ENCODE measurements around the gene GBX1.

GBX1 gene

DNA sequence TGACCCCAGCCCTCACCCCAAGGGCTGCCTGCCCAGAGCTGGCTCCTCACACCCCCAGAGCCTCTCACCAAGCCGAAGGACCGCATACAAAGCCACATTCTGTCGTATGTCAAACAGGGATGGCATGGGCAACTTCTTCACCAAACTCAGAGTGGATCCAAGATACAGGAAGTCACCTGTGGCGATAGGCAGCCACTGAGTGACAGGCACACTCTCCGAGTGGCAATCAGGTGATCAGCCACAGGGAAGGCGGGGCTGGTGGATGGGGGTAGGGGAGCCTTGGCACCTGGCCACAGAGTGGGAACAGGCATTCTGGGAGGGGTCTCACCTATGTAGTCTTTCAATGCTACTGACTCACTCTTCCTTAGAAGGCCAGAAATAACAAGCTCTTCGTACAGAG lies 26.7 kb upstream of the GBX1 start:
- in situ Hi-C loops (cut with MboI; ENCODE audit: low sequenced_read_pairs): no loop called here

DNA sequence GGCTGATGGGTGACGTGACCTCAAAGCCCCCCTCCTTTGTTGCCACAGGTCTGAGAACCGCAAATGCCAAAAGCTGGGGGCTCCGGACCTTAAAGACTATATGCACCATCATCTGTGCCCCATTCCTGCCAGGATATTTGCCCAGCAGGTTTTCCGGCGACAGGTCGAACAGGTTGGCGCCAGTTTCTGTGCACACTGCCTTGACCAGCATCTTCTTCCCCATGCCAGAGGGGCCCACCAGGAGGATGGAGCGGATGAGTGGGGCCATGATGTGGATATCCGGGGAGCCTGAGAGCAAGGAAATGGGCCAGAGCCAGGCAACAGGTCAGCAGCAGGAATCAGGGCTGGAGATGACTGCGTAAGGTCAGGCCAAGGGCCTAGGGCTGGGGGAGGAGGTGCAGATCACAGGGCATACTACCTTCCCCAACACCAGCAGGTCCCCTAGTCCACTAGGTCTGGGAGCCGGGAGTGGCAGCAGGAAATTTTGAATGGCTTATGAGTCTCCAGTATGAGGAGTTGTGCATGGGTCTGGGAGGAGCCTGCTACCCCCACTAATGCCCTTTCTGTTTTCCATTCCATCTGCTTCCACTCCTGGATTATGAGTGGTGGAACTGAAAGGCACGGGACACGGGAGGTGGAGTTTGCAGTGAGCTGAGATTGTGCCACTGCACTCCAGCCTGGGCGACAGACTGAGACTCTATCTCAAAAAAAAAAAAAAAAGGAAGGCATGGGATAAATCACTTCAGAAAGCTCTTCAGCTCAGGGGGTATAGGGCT lies 25.9 kb upstream of the GBX1 start:
- in situ Hi-C loops (cut with MboI; ENCODE audit: low sequenced_read_pairs): no loop called here

DNA sequence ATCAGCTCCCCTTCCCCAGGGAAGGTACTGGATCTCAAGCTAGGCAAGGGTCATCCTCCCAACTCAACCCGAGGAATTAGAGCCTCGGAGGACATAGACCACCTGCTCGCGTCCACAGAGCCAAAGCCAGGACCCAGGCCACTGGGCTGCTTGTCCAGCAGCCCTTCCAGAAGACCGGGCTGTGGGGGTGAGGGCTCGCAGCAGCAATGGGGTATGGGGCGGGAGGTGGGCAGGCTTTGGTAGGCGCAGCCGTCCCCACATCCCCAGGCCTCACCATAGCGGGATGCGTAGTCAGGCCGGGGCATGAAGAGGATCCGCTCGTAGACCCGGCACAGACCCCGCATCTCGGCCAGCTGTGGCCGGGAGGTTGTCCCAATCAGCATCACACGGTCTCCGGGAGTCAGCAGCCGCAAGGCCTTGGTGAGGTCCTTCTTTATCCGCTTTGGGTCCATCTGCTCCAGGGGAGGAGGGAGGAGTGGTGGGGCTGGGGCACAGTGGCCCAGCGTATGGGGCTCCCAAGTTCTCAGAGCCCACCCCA lies 24.6 kb upstream of the GBX1 start:
- in situ Hi-C loops (cut with MboI; ENCODE audit: low sequenced_read_pairs): no loop called here

DNA sequence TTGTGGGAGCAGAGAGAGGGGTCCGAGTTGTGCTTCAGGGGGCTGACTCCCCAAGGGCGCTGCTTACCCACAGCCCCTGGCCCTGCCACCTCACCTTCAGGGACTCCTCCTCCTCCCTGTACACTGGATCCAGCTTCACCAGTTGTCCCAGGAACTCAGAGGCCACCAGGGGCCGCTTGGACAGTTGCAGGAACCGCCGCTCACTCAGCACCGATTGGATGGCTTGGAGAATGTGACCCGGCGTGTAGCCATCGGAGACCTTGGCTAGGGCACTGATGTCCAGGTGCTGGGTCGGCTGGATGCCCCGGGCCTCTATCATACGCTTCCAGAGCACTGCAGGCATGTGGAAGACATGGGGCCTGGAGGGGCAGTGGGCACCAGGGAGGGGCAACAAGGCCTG lies 24.1 kb upstream of the GBX1 start:
- in situ Hi-C loops (cut with MboI; ENCODE audit: low sequenced_read_pairs): no loop called here

DNA sequence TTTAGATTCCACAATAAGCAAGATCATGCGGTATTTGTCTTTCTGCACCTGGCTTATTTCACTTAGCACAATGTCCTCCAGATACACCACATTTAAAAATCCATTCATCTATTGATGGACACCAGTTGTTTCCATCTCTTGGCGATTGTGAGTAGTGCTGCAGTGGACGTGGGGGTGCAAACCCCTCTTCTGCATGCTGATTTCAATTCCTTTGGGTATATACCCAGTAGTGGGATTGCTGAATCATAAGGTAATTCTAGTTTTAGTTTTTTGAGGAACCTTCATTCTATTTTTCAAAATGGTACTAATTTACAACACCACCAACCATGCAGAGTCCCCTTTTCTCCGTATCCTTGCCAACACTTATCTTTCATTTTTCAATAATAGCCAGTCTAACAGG lies 21.5 kb upstream of the GBX1 start:
- in situ Hi-C loops (cut with MboI; ENCODE audit: low sequenced_read_pairs): no loop called here

DNA sequence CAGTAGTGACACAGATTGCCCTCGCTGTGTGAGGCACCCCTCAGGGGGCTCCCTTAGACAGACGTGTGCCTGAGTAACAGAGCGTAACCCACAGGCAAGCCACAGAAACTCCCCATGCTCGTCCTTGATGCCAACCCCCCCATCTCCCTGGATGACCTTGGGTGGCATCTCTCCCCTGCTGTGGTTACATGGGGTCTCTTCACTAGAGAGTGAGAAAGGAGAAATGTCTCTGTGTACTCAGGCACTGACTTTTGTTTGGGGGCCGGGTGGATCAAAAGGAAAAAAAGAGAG lies 20.7 kb upstream of the GBX1 start:
- in situ Hi-C loops (cut with MboI; ENCODE audit: low sequenced_read_pairs): no loop called here

DNA sequence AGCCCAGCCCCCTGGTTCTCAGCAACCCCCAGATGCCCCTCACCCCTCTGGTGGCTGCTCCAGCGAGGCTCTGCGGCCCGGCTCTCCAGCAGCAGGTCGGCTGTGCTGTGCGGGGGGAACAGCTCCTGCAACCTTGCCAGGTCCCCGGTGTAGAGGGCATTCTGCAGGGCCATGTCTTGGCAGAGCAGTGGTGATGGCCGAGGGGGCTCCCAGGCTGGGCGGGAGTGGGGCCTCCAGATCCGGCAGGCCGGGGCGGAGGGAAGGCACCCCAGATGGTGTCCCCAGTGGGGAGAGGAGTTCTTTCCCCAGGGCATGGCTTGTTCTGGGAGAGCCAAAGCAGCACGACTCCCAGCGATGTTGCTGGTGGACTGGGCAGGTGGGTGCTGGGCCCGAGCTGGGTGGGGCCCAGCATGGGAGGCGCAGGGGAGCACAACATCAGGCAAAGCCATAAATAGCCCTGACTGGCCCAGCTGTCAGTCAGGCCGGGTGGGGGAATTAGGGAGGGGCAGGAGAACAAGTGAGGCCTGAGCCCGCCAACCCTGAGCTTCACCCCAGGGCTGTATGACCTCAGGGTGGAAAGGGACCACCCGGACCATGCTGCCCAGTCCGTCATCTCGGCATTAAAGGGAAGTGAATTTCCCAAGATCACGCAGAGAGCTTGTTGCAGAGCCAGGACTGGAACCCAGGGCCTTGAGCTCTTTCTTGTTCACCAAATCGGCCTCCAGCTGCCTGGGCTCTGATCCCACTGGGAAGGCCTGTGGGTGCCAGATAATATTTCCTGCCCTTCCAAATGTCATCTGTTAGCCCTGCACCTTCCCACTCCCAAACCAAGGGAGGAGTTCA lies 20.1 kb upstream of the GBX1 start:
- in situ Hi-C loops (cut with MboI; ENCODE audit: low sequenced_read_pairs): no loop called here

DNA sequence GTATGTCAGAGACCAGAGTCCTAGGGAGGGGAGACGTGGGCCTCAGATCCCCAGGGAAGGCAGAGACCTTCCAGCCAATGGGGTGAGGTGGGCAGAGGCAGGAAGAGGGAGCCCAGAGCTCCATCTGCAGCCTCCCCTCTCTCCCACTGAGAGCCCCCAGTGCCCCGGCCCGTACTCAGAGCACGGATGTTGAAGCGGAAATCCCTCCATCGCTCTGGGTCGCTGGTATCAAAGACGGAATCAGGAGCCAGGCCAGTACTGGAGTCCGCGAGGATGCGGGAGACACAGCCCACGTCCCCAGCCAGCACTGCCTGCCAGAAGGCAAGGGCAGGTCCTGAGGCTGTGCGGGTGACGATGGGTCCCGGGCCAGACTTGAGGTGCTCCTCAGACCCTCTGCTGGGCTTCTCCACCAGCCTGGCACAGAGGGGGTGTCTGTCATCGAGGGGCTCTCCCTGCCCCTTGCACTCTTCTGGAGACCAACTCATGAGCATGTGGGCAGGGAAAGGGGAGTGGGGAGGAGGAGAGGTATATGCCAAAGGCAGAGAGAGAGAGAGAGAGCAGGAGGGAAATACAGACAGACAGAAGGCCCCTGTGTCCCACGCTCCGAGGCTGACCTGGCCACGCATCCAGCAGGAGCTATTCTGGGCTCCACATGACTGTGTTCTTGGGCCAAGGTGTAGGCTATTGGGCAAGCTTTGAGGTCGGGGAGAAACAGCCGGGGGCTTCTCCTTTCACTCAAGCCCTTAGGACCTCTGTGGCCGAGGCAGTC lies 19.3 kb upstream of the GBX1 start, which contains the start of gene ASB10:
Gene ASB10, minus strand, starts transcription at position 611 of the 769 bp plus-strand sequence. Its CDS starts 120 bp downstream, at position 491.
- in situ Hi-C loops (cut with MboI; ENCODE audit: low sequenced_read_pairs): no loop called here

DNA sequence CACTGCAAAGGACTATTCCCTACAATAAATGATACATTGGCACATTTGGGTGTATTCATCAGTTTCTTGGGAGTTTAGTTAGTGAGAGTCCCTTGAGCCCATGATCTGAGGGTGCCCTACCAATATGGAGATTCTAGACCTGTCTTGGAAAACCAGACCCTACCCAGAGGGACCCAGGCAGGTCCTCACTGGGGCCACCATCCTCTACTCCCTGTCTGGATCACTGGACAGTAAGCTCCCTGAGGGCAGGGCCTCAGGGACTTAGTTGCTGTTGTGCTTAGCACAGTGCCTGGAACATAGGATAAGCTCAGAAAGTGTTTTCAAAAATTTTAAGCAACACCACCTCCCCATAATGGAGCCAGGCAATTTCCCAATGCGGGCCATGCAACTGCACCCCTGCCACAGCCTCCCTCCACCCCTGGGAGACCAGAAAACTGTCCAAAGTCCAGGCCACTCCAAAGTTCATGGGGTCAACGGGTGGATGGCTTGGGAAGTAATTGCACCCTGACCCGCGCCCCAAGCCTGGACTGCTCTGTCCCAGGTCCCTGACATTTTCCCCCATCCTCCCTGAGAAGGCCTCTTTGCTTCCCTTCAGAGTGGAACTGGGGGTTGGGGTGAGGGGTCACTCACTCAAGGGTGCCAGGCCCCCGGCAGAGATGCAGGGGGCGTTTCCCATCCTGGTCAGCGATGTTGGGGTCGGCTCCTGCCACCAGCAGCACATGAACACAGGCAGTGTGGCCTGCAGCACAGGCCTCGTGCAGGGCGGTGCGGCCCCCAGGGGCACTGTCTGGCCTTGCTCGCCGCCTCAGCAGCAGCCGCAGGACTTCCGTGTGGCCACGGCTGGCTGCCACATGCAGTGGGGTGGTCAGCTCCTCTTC lies 18.5 kb upstream of the GBX1 start:
- in situ Hi-C loops (cut with MboI; ENCODE audit: low sequenced_read_pairs): no loop called here

DNA sequence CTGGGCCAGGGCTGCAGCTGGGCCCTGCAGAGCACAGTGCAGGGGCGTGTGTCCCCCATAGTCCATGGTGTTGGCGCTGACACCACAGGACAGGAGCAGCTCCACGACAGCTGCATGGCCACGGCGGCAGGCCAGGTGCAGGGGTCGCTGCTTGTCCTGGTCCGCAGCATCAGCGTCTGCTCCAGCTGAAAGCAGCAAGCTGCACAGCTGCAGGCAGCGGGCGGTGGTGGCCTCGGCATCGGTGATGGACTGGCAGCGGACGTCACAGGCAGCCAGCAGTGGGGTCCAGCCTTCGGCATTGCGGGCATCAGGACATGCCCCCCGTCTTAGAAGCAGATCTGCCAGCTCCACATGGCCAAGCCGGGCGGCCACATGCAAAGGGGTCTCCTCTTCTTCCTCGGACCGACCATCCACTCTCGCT lies 13.5 kb upstream of the GBX1 start:
- in situ Hi-C loops (cut with MboI; ENCODE audit: low sequenced_read_pairs): no loop called here

DNA sequence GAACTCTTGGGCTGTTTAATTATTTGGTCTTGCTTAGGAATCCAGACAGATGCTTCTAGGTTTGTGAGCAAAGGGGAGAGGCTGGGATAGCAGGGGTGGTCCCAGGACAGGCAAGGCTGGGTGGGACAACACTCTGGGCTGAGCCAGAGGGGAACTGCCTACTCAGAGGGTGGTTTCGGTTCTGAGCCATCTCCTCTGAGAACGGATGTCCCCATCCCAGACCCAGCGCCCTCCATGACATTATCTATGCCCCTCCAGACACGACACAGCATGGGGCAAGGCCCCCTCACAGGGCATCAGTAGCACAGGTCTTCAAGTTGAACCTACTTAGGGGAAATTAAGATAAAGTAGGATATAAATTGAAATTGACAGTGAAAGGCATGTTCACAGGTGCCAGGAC lies 12.5 kb upstream of the GBX1 start:
- in situ Hi-C loops (cut with MboI; ENCODE audit: low sequenced_read_pairs): no loop called here

DNA sequence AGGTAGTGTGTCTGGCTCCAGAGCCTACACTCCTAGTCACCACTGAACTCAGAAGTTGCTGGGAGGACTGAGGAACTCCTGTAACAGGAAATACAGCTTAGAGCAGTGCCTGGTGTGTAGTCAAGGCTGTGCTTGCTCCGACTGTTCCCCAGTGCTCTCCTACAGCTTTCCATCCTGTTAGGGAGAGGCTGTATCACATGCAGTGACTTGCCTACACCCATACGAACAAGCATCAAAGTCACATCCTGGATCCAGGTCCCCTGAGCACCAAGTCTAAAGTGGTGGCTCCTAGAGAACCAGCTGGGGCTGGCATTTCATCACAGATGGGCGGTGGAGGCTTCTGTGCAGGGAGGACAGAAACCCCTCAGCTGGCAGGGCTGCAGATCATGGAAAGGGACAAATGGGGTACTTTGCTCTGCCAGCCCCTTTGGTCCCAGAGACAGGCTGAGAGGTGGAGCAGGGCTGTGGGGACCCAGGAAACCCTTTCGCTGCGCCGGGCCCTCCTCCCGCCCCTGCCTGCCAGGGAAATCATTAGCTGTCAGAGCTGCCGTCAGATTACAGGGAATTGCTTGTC lies 11.9 kb upstream of the GBX1 start:
- in situ Hi-C loops (cut with MboI; ENCODE audit: low sequenced_read_pairs): no loop called here

DNA sequence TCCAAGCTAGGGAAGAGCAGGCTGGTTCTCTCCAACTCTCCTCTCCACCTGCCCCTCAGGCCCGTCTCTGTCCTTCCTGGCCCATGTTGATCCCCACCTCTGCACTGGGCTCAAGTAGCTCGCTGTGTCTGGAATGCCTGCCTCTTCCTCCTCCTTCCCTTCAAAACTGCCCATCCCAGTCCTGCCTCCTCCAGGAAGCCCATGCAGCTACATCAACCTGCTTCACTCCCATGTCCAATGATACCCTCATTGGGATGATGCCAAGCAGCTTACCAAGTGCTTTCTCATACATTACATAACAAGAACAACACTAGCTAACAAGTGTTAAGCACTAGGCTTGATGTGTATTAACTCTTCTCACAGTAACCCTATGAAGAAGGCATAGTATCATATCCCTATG lies 11.3 kb upstream of the GBX1 start:
- in situ Hi-C loops (cut with MboI; ENCODE audit: low sequenced_read_pairs): no loop called here

DNA sequence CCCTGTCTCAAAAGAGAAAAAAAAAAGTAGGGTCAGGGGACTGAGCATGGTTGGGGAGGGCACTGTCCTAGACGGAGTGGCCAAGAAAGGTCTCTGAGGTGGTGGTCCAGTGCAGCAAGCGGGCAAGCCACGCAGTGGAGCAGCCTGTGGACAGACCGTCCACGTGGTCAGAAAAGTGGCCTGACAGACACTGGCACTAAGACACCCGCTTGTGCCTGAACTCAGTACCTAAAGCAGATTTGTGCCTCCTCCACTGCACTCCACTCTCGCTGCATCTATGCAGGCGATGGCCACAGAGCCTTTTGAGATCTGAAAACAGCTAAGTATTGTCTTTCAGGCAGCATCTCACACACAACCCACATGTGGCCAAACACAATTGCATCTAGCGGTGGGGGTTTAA lies 10.7 kb upstream of the GBX1 start:
- in situ Hi-C loops (cut with MboI; ENCODE audit: low sequenced_read_pairs): no loop called here

DNA sequence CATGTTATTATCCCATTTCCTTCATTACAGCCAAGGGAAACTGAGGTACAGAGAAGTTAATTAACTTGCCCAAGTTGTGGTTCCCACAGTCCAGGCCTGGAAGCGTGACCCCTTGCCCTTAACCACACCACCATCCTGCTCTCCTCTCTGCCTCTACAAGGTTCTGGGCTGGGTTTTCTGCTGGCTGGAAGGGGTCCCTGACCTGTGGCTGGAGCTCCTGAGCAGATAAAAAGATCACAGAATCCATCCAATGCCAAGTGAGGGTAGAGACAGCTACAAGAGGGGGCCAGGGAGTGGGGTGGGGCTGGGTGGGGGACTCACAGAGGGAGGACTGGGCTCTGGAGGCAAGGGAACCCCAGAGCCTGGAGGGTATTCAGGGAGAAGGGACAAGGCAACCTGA lies 9.8 kb upstream of the GBX1 start:
- in situ Hi-C loops (cut with MboI; ENCODE audit: low sequenced_read_pairs): no loop called here

DNA sequence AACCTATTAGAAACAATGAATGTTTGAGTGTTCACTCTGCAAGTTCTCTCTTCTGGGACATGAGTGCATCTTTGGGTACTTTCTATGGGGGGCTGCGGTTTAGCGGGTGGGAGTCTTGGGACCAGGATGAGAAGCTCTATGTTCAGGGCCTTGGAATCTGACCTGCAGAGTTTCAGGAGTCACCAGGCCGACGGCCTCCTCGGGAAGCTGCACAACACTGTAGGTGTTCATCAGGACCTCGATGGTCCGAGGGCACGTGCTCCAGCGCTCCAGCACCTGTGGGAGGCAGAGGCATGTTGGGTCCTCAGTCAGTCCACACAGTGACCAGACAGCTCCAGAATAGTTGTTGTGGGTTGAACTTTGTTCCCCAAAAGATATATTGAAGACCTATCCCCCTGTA lies 8.9 kb upstream of the GBX1 start:
- in situ Hi-C loops (cut with MboI; ENCODE audit: low sequenced_read_pairs): no loop called here

DNA sequence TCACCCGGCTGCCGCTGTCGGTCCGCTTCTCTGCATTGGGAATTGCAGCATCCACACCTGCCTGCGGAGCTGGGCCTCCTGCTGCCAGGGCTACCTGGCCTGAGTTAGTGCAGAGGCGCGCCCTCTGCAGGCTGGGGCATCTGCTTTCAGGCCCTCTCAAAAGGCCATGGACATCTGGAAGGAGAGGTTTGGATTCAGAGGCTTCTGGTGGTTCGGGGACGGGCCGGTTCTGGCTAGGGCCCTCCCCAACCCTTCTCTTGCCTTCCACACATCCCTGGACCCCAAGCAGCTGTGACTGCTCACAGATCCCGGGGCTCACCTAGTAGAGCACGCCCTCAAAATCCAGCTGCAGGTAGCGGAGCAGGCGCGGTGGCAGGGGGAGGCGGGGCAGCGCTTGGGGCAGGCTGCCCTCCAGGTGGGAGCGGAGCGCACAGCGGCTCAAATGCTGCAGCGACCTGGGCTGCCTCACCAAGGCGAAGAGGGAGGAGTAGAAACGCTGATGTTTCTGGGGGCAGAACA lies 8.4 kb upstream of the GBX1 start:
- in situ Hi-C loops (cut with MboI; ENCODE audit: low sequenced_read_pairs): no loop called here

DNA sequence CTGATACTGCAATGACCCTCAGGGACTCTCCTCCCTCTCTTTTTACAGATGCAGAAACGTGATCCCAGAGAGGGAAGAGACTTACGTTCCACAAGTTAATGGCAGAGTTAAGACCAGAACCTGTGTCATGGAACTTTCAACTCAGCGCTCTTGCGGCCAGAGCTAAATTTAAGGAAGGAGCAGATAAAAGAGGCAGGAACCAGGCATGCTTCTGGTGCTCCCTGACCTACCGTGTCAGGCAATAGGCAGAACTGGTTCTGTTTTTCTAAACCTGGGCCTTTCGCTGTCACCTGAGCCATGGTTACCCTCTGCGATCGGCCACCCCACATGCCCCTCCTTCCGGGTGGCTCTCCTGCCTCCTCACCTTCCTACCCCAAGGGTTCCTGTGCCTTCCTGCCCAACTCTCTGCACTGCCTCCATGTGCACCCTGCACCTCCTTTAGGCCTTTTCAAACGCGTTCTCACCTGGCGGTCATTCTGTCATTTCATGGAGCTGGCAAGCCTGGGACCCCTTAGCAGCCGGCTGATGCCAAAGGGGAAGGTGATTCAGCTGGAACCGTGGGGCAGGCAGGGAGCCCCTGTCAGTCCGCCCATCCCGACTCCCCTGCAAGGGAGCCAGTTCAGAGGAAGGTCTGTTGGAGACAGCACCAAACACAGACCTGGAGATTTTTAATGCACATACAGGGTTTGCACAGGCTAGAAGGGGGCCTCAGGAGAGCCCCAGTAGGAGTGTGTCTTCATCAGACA lies 7.7 kb upstream of the GBX1 start:
- in situ Hi-C loops (cut with MboI; ENCODE audit: low sequenced_read_pairs): no loop called here

Data from hTERT RPE-1 (cell line).